Measurements from ENCODE around the gene CCN2. TPM values are rescaled to one million over a fixed set of nuclear protein-coding genes. Genes with fewer than 3 reads are reported as not detected.

The CCN2 gene
- total RNA-seq, 4 donors from 2014 or later = 122 to 691 (median 363) TPM

DNA sequence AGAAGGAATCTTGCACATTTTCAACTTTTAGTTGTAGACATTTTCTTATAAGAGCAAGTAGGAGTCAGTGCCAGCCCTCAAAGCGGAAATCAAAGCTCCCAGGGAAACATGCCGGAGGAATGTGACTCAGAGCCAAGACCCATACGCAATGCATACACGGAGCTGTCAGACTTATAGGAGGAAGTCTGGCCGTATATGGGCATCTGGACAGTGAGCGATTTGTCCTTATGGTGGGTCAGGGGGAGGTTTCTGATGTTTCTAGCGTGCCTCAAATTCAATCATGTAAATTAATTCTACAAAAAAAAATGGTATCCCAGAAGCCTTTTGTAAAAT is 3.6 kb upstream of the CCN2 start:
- ATAC-seq = peak; percentile 15
- peak overlapping the region; percentile 13 to 25 for H3K4me3 ChIP-seq
- peak overlapping the region; percentile 40 to 99 (median 90) for H3K27ac ChIP-seq
- H3K36me3 ChIP-seq = peaks cover 0 to under 1% of the 10 kb centered on the region in 2 donors
- 8 to 40% methylated on average over 5 to 7 of the region's 7 CpGs for WGBS, 2 donors (ENCODE audit: low coverage in 1 of 2)
- no peaks in the 10 kb centered on the region for H3K9me3 ChIP-seq
- no peak for TF ChIP-seq EP300 (IDR thresholded peaks at IDR 0.05)
- no peak for TF ChIP-seq POLR2A (IDR thresholded peaks at IDR 0.05)
- peak; percentile 63 for TF ChIP-seq POLR2AphosphoS5 (IDR thresholded peaks at IDR 0.05)
- TF ChIP-seq, protein P1, sequence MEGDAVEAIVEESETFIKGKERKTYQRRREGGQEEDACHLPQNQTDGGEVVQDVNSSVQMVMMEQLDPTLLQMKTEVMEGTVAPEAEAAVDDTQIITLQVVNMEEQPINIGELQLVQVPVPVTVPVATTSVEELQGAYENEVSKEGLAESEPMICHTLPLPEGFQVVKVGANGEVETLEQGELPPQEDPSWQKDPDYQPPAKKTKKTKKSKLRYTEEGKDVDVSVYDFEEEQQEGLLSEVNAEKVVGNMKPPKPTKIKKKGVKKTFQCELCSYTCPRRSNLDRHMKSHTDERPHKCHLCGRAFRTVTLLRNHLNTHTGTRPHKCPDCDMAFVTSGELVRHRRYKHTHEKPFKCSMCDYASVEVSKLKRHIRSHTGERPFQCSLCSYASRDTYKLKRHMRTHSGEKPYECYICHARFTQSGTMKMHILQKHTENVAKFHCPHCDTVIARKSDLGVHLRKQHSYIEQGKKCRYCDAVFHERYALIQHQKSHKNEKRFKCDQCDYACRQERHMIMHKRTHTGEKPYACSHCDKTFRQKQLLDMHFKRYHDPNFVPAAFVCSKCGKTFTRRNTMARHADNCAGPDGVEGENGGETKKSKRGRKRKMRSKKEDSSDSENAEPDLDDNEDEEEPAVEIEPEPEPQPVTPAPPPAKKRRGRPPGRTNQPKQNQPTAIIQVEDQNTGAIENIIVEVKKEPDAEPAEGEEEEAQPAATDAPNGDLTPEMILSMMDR (IDR thresholded peaks at IDR 0.05) = no peak
- H3K27me3 ChIP-seq = no peaks in the 10 kb centered on the region
- H3K4me1 ChIP-seq = peaks cover 8 to 45% (median 22%) of the 10 kb centered on the region in 3 donors

- Histone ChIP-seq H3K9me3 (no peaks in the 10 kb centered on the region), H3K36me3 (peaks cover 0 to 6% of the 10 kb centered on the region in 2 donors), H3K4me3 (peak overlapping the region; percentile 13 to 25), H3K27ac (peak overlapping the region; percentile 40 to 99 (median 90)), H3K27me3 (no peaks in the 10 kb centered on the region), H3K4me1 (peaks cover 8 to 50% (median 22%) of the 10 kb centered on the region in 3 donors)
- TF ChIP-seq EP300 (IDR thresholded peaks at IDR 0.05) = no peak
- no peak for TF ChIP-seq POLR2AphosphoS5 (IDR thresholded peaks at IDR 0.05)
- no peak for TF ChIP-seq POLR2A (IDR thresholded peaks at IDR 0.05)
- TF ChIP-seq, protein P1 (IDR thresholded peaks at IDR 0.05) = peak in 1 of 4 experiments; percentile 5
- ATAC-seq = no peak
- 21 to 22% methylated on average over 3 of the region's 3 CpGs for WGBS, 2 donors (ENCODE audit: low coverage in 1 of 2)
Observed at GRCh38 chr6:131954059-131954774, 3.0 kb upstream of the CCN2 start.

- no peak overlapping the region for H3K4me3 ChIP-seq
- 85 to 88% methylated on average over 3 to 4 of the region's 4 CpGs for WGBS, 2 donors (ENCODE audit: low coverage in 1 of 2)
- H3K27me3 ChIP-seq = no peaks in the 10 kb centered on the region
- H3K27ac ChIP-seq = peak overlapping the region in 3 of 4 donors; percentile 97 to 99 (median 99)
- TF ChIP-seq, protein P1 (IDR thresholded peaks at IDR 0.05) = no peak
- TF ChIP-seq POLR2A (IDR thresholded peaks at IDR 0.05) = no peak
- no peak for TF ChIP-seq POLR2AphosphoS5 (IDR thresholded peaks at IDR 0.05)
- no peak for TF ChIP-seq EP300 (IDR thresholded peaks at IDR 0.05)
- peaks cover 0 to 12% of the 10 kb centered on the region in 2 donors for H3K36me3 ChIP-seq
- ATAC-seq = no peak
- no peaks in the 10 kb centered on the region for H3K9me3 ChIP-seq
- H3K4me1 ChIP-seq = peaks cover 8 to 61% (median 22%) of the 10 kb centered on the region in 3 donors
Observed at GRCh38 chr6:131952886-131953509, 1.8 kb upstream of the CCN2 start.

- H3K27ac ChIP-seq = peak overlapping the region; percentile 94 to 99 (median 98)
- H3K36me3 ChIP-seq = peaks cover 0 to 12% of the 10 kb centered on the region in 2 donors
- H3K27me3 ChIP-seq = no peaks in the 10 kb centered on the region
- no peaks in the 10 kb centered on the region for H3K9me3 ChIP-seq
- H3K4me1 ChIP-seq = peaks cover 8 to 70% (median 22%) of the 10 kb centered on the region in 3 donors
- WGBS, 2 donors (ENCODE audit: low coverage in 1 of 2) = 11 to 16% methylated on average over 8 of the region's 8 CpGs
- TF ChIP-seq POLR2A (IDR thresholded peaks at IDR 0.05) = no peak
- TF ChIP-seq, protein P1 (IDR thresholded peaks at IDR 0.05) = no peak
- peak overlapping the region; percentile 68 to 90 for H3K4me3 ChIP-seq
- ATAC-seq = no peak
Observed at GRCh38 chr6:131951576-131952230, 531 bp upstream of the CCN2 start.
